ENCODE results near the gene JOSD2.

JOSD2 gene

GRCh38 chr19:50551034-50551714 is 40.2 kb upstream of the JOSD2 start:
- H3K4me3 ChIP-seq (ENCODE audit: low read length), result peak overlapping the region; percentile 43
- peaks cover 24% of the 10 kb centered on the region for H3K36me3 ChIP-seq (ENCODE audit: insufficient read depth, low read length)
- no peaks in the 10 kb centered on the region for H3K27me3 ChIP-seq (ENCODE audit: insufficient read depth, low read length)
- H3K9me3 ChIP-seq (ENCODE audit: low read length), result no peaks in the 10 kb centered on the region
- H3K4me1 ChIP-seq (ENCODE audit: insufficient read depth, low read length), result peaks cover 26% of the 10 kb centered on the region
- H2AFZ ChIP-seq (ENCODE audit: low read depth, low read length), result no peak overlapping the region

DNA sequence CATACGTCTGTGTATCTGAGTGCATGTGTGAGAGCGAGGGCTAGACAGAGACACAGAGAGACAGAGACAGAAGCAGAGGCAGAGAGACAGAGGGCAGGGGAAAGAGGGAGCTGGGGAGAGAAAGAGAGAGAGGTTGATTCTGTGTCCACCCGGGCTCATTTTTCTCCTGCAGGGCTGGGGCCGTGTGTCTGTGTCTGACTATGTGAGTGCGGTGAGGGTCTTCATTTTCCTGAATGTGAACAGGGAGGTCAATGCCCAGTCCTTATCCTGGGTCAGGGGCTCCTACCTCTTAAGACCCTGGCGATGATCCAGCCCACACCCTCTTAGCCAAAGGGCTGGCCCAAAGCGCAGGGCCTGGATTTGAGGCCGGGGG is 39.6 kb upstream of the JOSD2 start:
- Histone ChIP-seq H3K4me3 (ENCODE audit: low read length) (peak overlapping the region; percentile 43), H3K36me3 (ENCODE audit: insufficient read depth, low read length) (peaks cover 24% of the 10 kb centered on the region), H2AFZ (ENCODE audit: low read depth, low read length) (no peak overlapping the region), H3K4me1 (ENCODE audit: insufficient read depth, low read length) (peaks cover 23% of the 10 kb centered on the region), H3K27me3 (ENCODE audit: insufficient read depth, low read length) (no peaks in the 10 kb centered on the region), H3K9me3 (ENCODE audit: low read length) (no peaks in the 10 kb centered on the region)

GRCh38 chr19:50549927-50550593 is 39.1 kb upstream of the JOSD2 start:
- Histone ChIP-seq H3K36me3 (ENCODE audit: insufficient read depth, low read length) (peaks cover 26% of the 10 kb centered on the region), H2AFZ (ENCODE audit: low read depth, low read length) (no peak overlapping the region), H3K9me3 (ENCODE audit: low read length) (no peaks in the 10 kb centered on the region), H3K4me3 (ENCODE audit: low read length) (peak overlapping the region; percentile 43), H3K4me1 (ENCODE audit: insufficient read depth, low read length) (peaks cover 23% of the 10 kb centered on the region), H3K27me3 (ENCODE audit: insufficient read depth, low read length) (no peaks in the 10 kb centered on the region)

DNA sequence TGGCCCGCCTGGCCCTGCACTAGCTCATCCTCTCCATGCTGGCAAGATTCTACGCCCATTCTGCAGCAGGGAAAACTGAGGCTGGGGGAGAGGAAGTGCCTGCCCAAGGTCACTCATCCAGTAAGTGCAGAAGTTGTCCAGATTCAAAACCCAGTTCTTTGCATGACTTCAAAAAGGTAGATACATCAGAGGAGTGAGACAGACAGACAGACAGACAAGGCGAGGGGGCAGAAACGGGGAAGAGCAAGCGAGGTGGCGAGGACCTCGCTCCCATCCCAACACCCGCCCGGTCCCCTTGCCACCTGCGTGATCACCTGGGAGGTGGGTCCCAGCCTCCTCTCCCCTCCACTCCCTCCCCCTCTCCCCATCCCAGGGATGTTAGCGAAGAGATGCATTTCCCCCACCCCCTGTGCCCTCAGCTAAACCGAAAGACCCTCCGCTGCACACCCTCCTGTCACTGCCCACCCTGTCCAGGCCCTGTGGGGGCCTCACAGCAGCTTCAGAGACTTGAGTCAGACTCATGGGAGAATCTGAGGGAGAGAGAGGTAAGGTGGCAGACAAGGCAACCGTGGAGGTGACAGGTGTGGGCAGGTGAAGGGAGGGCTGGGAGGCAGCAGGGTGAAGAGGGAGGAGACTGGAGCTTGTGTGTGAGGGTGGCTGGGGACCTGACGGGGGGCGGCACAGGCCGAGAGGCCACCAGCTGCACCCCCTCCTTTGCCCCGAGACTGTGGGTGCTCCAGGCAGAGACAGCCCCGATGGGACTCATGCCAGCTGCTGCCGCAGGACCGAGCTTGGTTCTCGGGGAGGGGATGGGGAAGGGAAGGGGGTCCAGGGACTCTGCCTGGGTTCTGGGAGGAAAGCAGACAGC is 38.3 kb upstream of the JOSD2 start:
- H3K9me3 ChIP-seq (ENCODE audit: low read length), result no peaks in the 10 kb centered on the region
- H3K36me3 ChIP-seq (ENCODE audit: insufficient read depth, low read length), result peaks cover 26% of the 10 kb centered on the region
- H3K4me1 ChIP-seq (ENCODE audit: insufficient read depth, low read length), result peaks cover 23% of the 10 kb centered on the region
- no peak overlapping the region for H2AFZ ChIP-seq (ENCODE audit: low read depth, low read length)
- no peak overlapping the region for H3K4me3 ChIP-seq (ENCODE audit: low read length)
- H3K27me3 ChIP-seq (ENCODE audit: insufficient read depth, low read length), result no peaks in the 10 kb centered on the region

- Histone ChIP-seq H3K27me3 (ENCODE audit: insufficient read depth, low read length) (no peaks in the 10 kb centered on the region), H3K36me3 (ENCODE audit: insufficient read depth, low read length) (peaks cover 26% of the 10 kb centered on the region), H3K4me1 (ENCODE audit: insufficient read depth, low read length) (peaks cover 23% of the 10 kb centered on the region), H3K4me3 (ENCODE audit: low read length) (no peak overlapping the region), H2AFZ (ENCODE audit: low read depth, low read length) (no peak overlapping the region), H3K9me3 (ENCODE audit: low read length) (no peaks in the 10 kb centered on the region)
These were observed 37.4 kb upstream of the JOSD2 start for GRCh38 chr19:50548191-50549058.

GRCh38 chr19:50547385-50548190 is 36.6 kb upstream of the JOSD2 start:
- H3K4me3 ChIP-seq (ENCODE audit: low read length), result no peak overlapping the region
- H3K27me3 ChIP-seq (ENCODE audit: insufficient read depth, low read length), result no peaks in the 10 kb centered on the region
- no peaks in the 10 kb centered on the region for H3K9me3 ChIP-seq (ENCODE audit: low read length)
- peaks cover 25% of the 10 kb centered on the region for H3K4me1 ChIP-seq (ENCODE audit: insufficient read depth, low read length)
- peaks cover 26% of the 10 kb centered on the region for H3K36me3 ChIP-seq (ENCODE audit: insufficient read depth, low read length)
- no peak overlapping the region for H2AFZ ChIP-seq (ENCODE audit: low read depth, low read length)

GRCh38 chr19:50546527-50547221 is 35.7 kb upstream of the JOSD2 start:
- Histone ChIP-seq H3K36me3 (ENCODE audit: insufficient read depth, low read length) (peaks cover 31% of the 10 kb centered on the region), H3K27me3 (ENCODE audit: insufficient read depth, low read length) (no peaks in the 10 kb centered on the region), H3K4me1 (ENCODE audit: insufficient read depth, low read length) (peaks cover 19% of the 10 kb centered on the region), H2AFZ (ENCODE audit: low read depth, low read length) (no peak overlapping the region), H3K9me3 (ENCODE audit: low read length) (no peaks in the 10 kb centered on the region), H3K4me3 (ENCODE audit: low read length) (no peak overlapping the region)

GRCh38 chr19:50542943-50543342 is 32.0 kb upstream of the JOSD2 start:
- Histone ChIP-seq H3K4me3 (ENCODE audit: low read length) (no peak overlapping the region), H2AFZ (ENCODE audit: low read depth, low read length) (no peak overlapping the region), H3K27me3 (ENCODE audit: insufficient read depth, low read length) (no peaks in the 10 kb centered on the region), H3K36me3 (ENCODE audit: insufficient read depth, low read length) (peaks cover 33% of the 10 kb centered on the region), H3K4me1 (ENCODE audit: insufficient read depth, low read length) (peaks cover 3% of the 10 kb centered on the region), H3K9me3 (ENCODE audit: low read length) (no peaks in the 10 kb centered on the region)

- Histone ChIP-seq H3K4me3 (ENCODE audit: low read length) (no peak overlapping the region), H3K4me1 (ENCODE audit: insufficient read depth, low read length) (peaks cover 3% of the 10 kb centered on the region), H2AFZ (ENCODE audit: low read depth, low read length) (no peak overlapping the region), H3K27me3 (ENCODE audit: insufficient read depth, low read length) (no peaks in the 10 kb centered on the region), H3K36me3 (ENCODE audit: insufficient read depth, low read length) (peaks cover 44% of the 10 kb centered on the region), H3K9me3 (ENCODE audit: low read length) (peaks cover 5% of the 10 kb centered on the region)
These were observed 26.8 kb upstream of the JOSD2 start for GRCh38 chr19:50537769-50538230.

DNA sequence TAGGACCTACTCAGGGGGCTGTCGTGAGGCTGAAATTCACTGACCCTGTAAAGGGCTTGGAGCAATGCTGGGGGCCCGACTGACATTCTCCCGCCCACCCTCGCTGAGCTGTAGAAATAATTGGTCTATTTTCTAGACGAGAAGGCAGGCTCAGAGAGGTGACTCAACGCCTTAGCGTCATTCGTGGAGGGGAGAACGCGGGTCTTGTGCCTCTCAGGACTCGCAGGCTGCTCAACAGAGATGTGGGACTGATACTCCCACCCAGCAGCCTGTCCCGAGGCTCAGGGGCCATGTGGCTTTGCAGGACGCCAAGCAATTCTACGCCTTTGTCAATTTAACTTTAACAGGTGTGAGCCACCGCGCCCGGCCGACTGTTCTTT is 26.3 kb upstream of the JOSD2 start:
- Histone ChIP-seq H3K36me3 (ENCODE audit: insufficient read depth, low read length) (peaks cover 44% of the 10 kb centered on the region), H2AFZ (ENCODE audit: low read depth, low read length) (no peak overlapping the region), H3K27me3 (ENCODE audit: insufficient read depth, low read length) (no peaks in the 10 kb centered on the region), H3K4me3 (ENCODE audit: low read length) (no peak overlapping the region), H3K9me3 (ENCODE audit: low read length) (peaks cover 5% of the 10 kb centered on the region), H3K4me1 (ENCODE audit: insufficient read depth, low read length) (peaks cover 2% of the 10 kb centered on the region)

GRCh38 chr19:50536662-50537305 is 25.8 kb upstream of the JOSD2 start:
- Histone ChIP-seq H3K36me3 (ENCODE audit: insufficient read depth, low read length) (peaks cover 40% of the 10 kb centered on the region), H3K9me3 (ENCODE audit: low read length) (peaks cover 5% of the 10 kb centered on the region), H3K27me3 (ENCODE audit: insufficient read depth, low read length) (no peaks in the 10 kb centered on the region), H3K4me3 (ENCODE audit: low read length) (no peak overlapping the region), H2AFZ (ENCODE audit: low read depth, low read length) (no peak overlapping the region), H3K4me1 (ENCODE audit: insufficient read depth, low read length) (peaks cover 6% of the 10 kb centered on the region)

All from neuron (in vitro differentiated cells).